HG03060 (cell line): ENCODE data around the gene ADAMTSL1.

ENCODE experiments used
- ATAC-seq: cut with Tn5 transposase; IDR thresholded peaks from one replicate; pipeline ENCODE4 v1.9.1; 2021; ENCODE audit warnings: low read depth, moderate number of reproducible peaks; ENCODE audit not compliant: unreplicated experiment

Gene ADAMTSL1

DNA sequence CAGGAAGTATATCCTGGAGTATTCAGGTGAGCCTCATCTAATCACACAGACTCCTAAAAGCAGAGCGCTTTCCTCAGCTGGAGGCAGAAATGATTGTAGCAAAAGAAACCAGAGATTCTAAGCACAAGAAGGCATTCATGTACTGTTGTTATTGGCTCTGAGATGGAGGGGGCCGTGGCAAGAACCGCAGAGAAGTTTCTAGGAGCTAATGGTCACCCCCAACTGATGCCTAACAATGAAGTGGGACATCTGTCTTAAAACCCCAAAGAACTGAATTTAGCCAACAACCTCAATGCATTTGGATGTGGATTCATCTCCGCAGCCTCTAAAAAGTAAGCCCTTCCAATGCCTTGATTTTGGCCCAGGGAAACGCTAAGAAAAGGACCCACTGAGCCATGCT lies 76.3 kb downstream of the ADAMTSL1 start:
- ATAC-seq, result no peak

GRCh38 chr9:18554244-18554643 lies 80.3 kb downstream of the ADAMTSL1 start:
- no peak for ATAC-seq

- no peak for ATAC-seq
These were observed 81.3 kb downstream of the ADAMTSL1 start for GRCh38 chr9:18555105-18555883.

GRCh38 chr9:18564018-18564880 lies 90.3 kb downstream of the ADAMTSL1 start:
- no peak for ATAC-seq

- no peak for ATAC-seq
These were observed 92.2 kb downstream of the ADAMTSL1 start for GRCh38 chr9:18566121-18566520.

GRCh38 chr9:18568973-18569372 lies 95.0 kb downstream of the ADAMTSL1 start:
- no peak for ATAC-seq

- ATAC-seq, result no peak
These were observed 96.1 kb downstream of the ADAMTSL1 start for GRCh38 chr9:18569941-18570630.

- ATAC-seq, result no peak
These were observed 99.1 kb downstream of the ADAMTSL1 start for GRCh38 chr9:18573021-18573556.

GRCh38 chr9:18575686-18576085 lies 101.7 kb downstream of the ADAMTSL1 start:
- no peak for ATAC-seq

DNA sequence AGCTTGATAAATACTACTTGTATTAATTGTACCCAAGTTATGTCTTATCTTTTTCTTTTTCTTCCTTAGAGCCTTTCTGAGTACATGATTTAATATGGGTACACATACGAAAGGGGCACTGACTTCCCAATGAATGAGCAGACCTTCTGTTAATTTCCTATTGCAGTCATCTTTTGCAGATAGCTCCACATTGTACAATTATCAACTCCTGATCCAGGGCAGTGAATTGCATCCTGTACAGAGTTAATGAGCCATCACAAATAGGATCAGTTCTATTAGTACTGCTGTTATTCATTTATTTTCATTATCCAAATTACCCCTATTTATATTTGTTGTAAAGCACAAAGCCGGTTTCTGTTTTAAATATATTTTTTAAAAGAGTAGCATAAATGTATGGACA lies 105.6 kb downstream of the ADAMTSL1 start:
- no peak for ATAC-seq

DNA sequence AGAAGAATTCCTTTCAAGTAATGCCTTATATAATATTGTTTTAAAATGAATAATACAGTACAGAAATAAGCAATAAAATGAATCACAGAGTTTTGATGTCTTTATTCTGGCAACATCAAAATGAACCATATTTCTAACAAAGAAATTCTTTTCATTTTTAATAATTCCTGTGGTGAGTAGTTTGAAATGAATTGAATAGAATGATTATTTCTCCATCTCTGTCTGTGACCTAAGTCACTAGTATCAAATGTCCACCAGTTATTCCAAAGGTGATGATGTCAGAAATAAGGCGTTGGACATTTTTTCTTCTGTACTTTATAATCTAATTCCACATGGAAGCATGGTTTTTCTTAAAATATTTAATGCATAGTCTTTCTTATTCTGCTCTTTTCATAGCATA lies 106.2 kb downstream of the ADAMTSL1 start:
- no peak for ATAC-seq

GRCh38 chr9:18585996-18586395 lies 112.0 kb downstream of the ADAMTSL1 start:
- no peak for ATAC-seq

GRCh38 chr9:18588002-18588401 lies 114.0 kb downstream of the ADAMTSL1 start:
- no peak for ATAC-seq

DNA sequence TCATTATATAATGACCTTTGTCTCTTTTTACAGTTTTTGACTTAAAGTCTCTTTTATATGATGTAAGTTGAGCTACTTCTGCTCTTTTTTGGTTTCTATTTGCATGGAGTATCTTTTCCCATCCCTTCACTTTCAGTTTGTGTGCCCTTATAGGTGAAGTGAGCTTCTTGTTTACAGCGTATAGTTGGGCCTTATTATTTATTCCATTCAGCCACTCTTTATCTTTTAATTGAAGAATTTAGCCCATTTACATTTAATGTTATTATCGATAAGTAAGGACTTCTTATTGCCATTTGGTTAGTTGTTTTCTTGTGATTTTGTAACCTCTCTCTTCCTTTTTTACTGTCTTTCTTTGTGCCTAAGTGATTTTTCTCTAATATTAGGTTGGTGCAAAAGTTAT lies 117.3 kb downstream of the ADAMTSL1 start:
- ATAC-seq, result no peak

- no peak for ATAC-seq
These were observed 120.9 kb downstream of the ADAMTSL1 start for GRCh38 chr9:18594837-18595236.

GRCh38 chr9:18595597-18595996 lies 121.6 kb downstream of the ADAMTSL1 start:
- ATAC-seq, result no peak

- ATAC-seq, result no peak
These were observed 123.0 kb downstream of the ADAMTSL1 start for GRCh38 chr9:18596920-18597319.

GRCh38 chr9:18598969-18599368 lies 125.0 kb downstream of the ADAMTSL1 start:
- ATAC-seq, result no peak

- ATAC-seq, result no peak
These were observed 127.1 kb downstream of the ADAMTSL1 start for GRCh38 chr9:18601026-18601425.

- no peak for ATAC-seq
These were observed 128.0 kb downstream of the ADAMTSL1 start for GRCh38 chr9:18601956-18602355.
